ENCODE results near the gene ARID5B. TPM values are rescaled to one million over a fixed set of nuclear protein-coding genes. Genes with fewer than 3 reads are reported as not detected.
A peak's percentile ranks its signal among the peaks of the same experiment; 100 is the strongest.
"Not testable (repeated sequence)": the region's sequence is repeated elsewhere in the genome, so short reads cannot be mapped to it uniquely, and the experiment has no call there.

The ARID5B gene
- total RNA-seq (2014; rRNA removed; shearing (Covaris generic)) = 1.4 and 1.5 TPM in 2 replicates
- 0.07 and 0.68 TPM in 2 replicates for polyA plus RNA-seq (2014; cell fraction: nucleus; rRNA removed)

GRCh38 chr10:61900829-61901792, at the start of gene ARID5B:
Gene ARID5B, plus strand, starts transcription at chr10:61901699. Its CDS starts 11 bp downstream, at chr10:61901710.
- peak; percentile 54 for DNase-seq (ENCODE audit: extremely low read depth, low read depth)

GRCh38 chr10:61852261-61852660, 49.2 kb upstream of the ARID5B start:
- DNase-seq (ENCODE audit: extremely low read depth, low read depth) = no peak

GRCh38 chr10:61855771-61856170, 45.7 kb upstream of the ARID5B start:
- no peak for DNase-seq (ENCODE audit: extremely low read depth, low read depth)

GRCh38 chr10:61857746-61858145, 43.8 kb upstream of the ARID5B start:
- no peak for DNase-seq (ENCODE audit: extremely low read depth, low read depth)

- DNase-seq (ENCODE audit: extremely low read depth, low read depth) = no peak
These were observed 41.7 kb upstream of the ARID5B start for GRCh38 chr10:61859786-61860185.

GRCh38 chr10:61860964-61861758, 40.3 kb upstream of the ARID5B start:
- no peak for DNase-seq (ENCODE audit: extremely low read depth, low read depth)

DNA sequence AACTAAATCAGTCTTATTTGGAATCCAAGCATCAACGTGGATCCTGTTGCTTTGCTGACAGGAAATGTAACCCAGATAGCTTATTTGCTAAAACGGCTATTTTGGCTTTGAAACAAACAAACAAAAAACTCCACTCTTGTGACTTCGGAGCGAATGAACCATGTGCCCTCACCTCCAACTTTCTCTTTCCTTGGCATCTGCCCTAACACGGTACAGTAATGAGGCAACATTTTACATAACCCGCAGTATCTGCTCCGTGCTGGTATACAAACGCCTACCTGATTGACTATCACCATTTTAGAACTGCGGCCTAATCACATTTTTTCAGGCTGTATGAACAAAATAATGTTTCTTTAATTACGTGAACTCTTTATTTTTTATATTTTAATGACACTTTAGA, 37.5 kb upstream of the ARID5B start:
- no peak for DNase-seq (ENCODE audit: extremely low read depth, low read depth)

GRCh38 chr10:61866700-61867368, 34.7 kb upstream of the ARID5B start:
- DNase-seq (ENCODE audit: extremely low read depth, low read depth) = no peak

DNA sequence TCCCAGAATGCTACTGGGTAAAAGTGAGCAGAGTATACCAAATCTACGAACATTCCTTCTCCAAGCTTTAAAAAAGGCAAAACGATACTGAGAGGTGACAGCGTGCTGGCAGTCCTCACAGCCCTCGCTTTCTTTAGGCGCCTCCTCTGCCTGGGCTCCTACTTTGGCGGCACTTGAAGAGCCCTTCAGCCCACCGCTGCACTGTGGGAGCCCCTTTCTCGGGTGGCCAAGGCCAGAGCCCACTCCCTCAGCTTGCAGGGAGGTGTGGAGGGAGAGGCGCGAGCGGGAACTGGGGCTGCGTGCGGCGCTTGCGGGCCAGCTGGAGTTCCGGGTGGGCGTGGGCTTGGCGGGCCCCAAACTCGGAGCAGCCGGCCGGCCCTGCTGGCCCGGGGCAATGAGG, 34.1 kb upstream of the ARID5B start:
- not testable (repeated sequence) for DNase-seq (ENCODE audit: extremely low read depth, low read depth)

GRCh38 chr10:61867817-61868216, 33.7 kb upstream of the ARID5B start:
- not testable (repeated sequence) for DNase-seq (ENCODE audit: extremely low read depth, low read depth)

GRCh38 chr10:61869041-61869675, 32.3 kb upstream of the ARID5B start:
- no peak for DNase-seq (ENCODE audit: extremely low read depth, low read depth)

DNA sequence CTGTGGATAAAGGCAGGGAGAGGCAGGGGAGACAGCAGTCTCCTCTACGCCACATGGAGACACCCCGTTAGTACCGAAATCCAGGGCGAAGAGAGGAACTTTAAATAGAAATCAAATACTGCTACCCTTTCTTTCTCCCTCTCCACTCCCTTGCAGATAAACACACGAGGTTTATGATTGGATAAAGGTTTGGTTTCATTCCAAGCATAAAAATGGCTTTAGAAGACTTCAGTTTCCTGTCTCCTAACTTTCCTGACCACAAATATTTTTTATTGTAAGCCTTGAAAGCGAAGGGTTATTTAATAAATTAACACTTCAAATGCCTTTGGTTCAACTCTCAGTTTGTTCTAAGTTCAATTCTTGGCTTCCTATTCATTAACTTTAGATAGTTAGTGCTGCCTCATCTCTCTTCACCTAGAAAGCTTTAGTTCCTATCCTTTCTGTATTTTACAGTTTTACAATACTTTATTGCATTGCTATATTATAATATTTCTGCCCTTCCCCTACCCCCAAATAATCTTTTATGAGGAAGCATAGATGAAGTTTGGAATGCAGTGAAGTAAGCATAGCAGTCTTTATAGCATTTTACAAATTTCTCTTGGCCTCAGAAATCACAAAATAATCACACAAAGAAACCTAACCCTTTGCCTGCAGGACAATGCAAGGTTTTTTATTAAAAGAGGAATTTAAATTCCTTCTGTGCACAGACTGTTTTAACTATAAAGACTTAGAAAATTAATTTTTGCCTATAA, 31.5 kb upstream of the ARID5B start:
- no peak for DNase-seq (ENCODE audit: extremely low read depth, low read depth)

GRCh38 chr10:61870526-61870895, 31.0 kb upstream of the ARID5B start:
- no peak for DNase-seq (ENCODE audit: extremely low read depth, low read depth)

- DNase-seq (ENCODE audit: extremely low read depth, low read depth) = no peak
These were observed 30.0 kb upstream of the ARID5B start for GRCh38 chr10:61871487-61871886.

DNA sequence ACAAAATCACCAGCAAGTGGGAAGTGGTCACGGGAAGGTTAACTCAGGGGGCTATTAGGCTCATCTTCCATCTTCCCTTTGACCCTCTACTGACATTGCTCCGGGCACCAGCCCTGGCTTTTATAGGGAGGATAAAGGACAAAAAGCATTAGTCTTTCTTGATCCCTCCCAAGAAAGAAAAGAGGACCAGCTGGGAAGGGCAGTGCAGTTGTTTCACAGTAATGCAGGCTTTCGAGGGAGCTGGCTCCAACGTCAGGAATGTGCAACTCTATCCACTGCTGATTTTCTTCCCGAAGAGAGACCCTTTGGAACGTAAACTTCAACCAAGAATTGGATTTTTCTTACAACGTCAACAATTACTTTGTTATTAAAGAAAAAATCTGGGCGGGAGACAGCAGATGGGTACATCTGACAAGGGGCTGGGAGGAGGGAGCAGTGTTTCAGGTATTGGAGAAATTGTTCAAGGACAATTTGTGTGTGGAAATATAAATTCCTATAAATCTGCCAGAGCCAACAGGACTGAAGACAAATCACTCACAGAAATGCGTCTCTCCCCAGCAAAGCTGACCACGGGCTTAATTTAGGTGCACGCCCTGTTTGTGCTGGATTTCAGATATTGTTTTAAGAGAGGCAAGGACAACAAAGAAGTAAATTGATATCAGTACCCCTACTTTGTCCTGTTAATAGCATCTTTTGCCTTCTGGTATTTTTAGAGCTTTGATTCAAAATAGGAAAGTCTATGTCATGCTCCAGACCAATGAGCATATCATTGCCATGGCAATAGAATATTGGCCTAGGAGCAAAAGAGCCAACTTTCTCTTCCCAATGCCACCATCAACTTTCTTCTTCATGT, 23.4 kb upstream of the ARID5B start:
- no peak for DNase-seq (ENCODE audit: extremely low read depth, low read depth)

GRCh38 chr10:61878740-61879068, 22.8 kb upstream of the ARID5B start:
- no peak for DNase-seq (ENCODE audit: extremely low read depth, low read depth)

DNA sequence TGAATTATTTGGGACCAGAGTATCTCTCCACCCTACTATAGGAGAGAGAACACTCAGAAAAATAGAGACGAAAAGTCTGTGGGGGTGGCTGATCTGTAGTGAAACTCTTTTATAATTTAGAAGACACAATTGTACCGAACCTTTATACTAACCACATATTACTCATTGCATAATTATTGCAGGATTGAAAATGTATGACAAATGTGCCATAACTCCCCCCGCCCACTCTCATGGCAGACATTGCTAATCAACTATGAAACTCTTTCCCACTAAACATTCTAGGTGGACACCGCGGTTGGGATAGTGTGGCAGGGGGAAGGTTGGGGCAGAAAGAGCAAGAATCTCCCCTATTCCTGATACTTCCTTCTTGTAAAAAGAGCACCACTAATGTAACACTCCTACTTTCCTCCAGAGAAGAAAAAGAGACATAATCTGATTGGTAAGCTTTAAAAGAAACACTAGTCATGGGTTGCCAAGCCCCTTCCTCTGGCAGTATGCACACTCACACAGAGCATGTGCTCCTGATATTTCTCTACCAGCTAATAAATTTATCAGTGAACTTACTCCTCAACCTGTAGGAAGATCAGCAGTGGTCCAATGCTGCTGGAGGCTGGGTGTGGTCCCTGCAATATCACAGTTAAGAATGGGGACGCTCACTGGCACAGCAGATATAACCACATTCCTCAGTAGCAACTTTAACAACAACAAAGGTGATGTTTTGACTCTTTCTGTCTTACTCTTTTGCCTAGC, 18.7 kb upstream of the ARID5B start:
- DNase-seq (ENCODE audit: extremely low read depth, low read depth) = no peak

- DNase-seq (ENCODE audit: extremely low read depth, low read depth) = no peak
These were observed 18.0 kb upstream of the ARID5B start for GRCh38 chr10:61883371-61884025.

Measured in NCI-H460 (cell line).